ENCODE measurements around the gene LOXL4.

DNA sequence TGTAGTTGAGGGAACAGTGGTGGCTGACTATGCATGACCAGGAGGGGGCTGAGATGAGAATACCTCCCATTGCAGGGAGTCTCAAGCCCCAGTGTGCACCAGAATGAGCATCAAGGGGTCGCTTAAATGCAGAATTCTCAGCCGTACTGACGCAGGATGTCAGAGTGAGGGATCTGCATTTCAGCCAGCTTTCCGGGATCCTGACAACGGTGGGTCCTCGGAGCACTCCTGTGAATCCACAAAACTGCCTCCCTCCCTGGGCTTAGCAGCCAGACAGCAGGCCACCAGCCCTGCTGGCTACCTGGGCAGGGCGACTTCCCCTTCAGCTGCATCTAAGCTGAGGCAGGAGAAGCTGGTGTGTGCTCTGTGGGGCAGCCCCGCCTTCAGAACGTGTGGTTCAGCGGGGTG is 21.8 kb upstream of the LOXL4 start:
- TF ChIP-seq, protein P1, sequence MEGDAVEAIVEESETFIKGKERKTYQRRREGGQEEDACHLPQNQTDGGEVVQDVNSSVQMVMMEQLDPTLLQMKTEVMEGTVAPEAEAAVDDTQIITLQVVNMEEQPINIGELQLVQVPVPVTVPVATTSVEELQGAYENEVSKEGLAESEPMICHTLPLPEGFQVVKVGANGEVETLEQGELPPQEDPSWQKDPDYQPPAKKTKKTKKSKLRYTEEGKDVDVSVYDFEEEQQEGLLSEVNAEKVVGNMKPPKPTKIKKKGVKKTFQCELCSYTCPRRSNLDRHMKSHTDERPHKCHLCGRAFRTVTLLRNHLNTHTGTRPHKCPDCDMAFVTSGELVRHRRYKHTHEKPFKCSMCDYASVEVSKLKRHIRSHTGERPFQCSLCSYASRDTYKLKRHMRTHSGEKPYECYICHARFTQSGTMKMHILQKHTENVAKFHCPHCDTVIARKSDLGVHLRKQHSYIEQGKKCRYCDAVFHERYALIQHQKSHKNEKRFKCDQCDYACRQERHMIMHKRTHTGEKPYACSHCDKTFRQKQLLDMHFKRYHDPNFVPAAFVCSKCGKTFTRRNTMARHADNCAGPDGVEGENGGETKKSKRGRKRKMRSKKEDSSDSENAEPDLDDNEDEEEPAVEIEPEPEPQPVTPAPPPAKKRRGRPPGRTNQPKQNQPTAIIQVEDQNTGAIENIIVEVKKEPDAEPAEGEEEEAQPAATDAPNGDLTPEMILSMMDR (conservative IDR thresholded peaks at IDR 0.05; ENCODE audit: low read depth, low read length), result no peak
- no peak for TF ChIP-seq EZH2 (IDR thresholded peaks at IDR 0.05; ENCODE audit: borderline replicate concordance, low read depth, low read length, poor library complexity, severe bottlenecking)

All from A673 (cell line).